HepG2 (cell line): ENCODE measurements around the gene ABCC3. TPM values are rescaled to one million over a fixed set of nuclear protein-coding genes. Genes with fewer than 3 reads are reported as not detected.

ENCODE experiments used
- ELF1 ChIP-seq: sonication (generic); formaldehyde crosslinking; IDR thresholded peaks from 2 replicates; pipeline ENCODE4 v1.4.0; 2020; ENCODE audit warnings: missing genetic modification reagents
- GPN1 ChIP-seq: sonication (generic); formaldehyde crosslinking; IDR thresholded peaks from 2 replicates; pipeline ENCODE4 v1.5.1; 2020; ENCODE audit warnings: missing genetic modification reagents, borderline replicate concordance
- HES4 ChIP-seq: sonication (generic); formaldehyde crosslinking; IDR thresholded peaks from 2 replicates; pipeline ENCODE4 v1.9.0; 2021; ENCODE audit warnings: mild to moderate bottlenecking, missing genetic modification reagents, borderline replicate concordance
- HMG20A ChIP-seq: IDR thresholded peaks from 2 replicates; pipeline ENCODE4 v1.6.1; 2016; ENCODE audit warnings: borderline replicate concordance
- MIER2 ChIP-seq: IDR thresholded peaks from 2 replicates; pipeline ENCODE4 v1.6.1; 2016; ENCODE audit warnings: missing biosample characterization, missing genetic modification reagents
- NFKBIZ ChIP-seq: IDR thresholded peaks from 2 replicates; pipeline ENCODE4 v1.6.1; 2018; ENCODE audit warnings: missing genetic modification reagents, missing compliant biosample characterization
- NONO ChIP-seq, 2 experiments: fragments of 450-650 bp in 1 of 2; sonication (generic) in 1 of 2; formaldehyde crosslinking in 1 of 2; IDR thresholded peaks in 1 of 2; conservative IDR thresholded peaks in 1 of 2; 2 replicates each; pipeline versions ENCODE4 v1.6.1 to v1.8.0; 2017 to 2022; ENCODE audit warnings: mild to moderate bottlenecking in 1 of 2, missing genetic modification reagents in 1 of 2, moderate library complexity in 1 of 2
- PRPF4 ChIP-seq: fragments of 200-400 bp; formaldehyde crosslinking; IDR thresholded peaks from 2 replicates; pipeline ENCODE4 v1.6.1; 2016; ENCODE audit warnings: low read length, low read depth; ENCODE audit not compliant: poor library complexity, severe bottlenecking
- SIN3A ChIP-seq: IDR thresholded peaks from 2 replicates; pipeline ENCODE4 v1.6.1; 2011; ENCODE audit warnings: low read depth, mild to moderate bottlenecking, control low read depth, low read length, borderline replicate concordance
- ZNF335 ChIP-seq: sonication (generic); formaldehyde crosslinking; IDR thresholded peaks from 2 replicates; pipeline ENCODE4 v1.4.0; 2020; ENCODE audit warnings: missing genetic modification reagents
- ZNF451 ChIP-seq: sonication (generic); formaldehyde crosslinking; IDR thresholded peaks from 2 replicates; pipeline ENCODE4 v1.5.0; 2020; ENCODE audit warnings: mild to moderate bottlenecking, missing genetic modification reagents
- ZNF569 ChIP-seq: sonication (generic); formaldehyde crosslinking; IDR thresholded peaks from 2 replicates; pipeline ENCODE4 v1.5.0; 2020; ENCODE audit warnings: mild to moderate bottlenecking, missing genetic modification reagents, moderate library complexity, borderline replicate concordance
- ZNF746 ChIP-seq: sonication (generic); formaldehyde crosslinking; IDR thresholded peaks from 2 replicates; pipeline ENCODE4 v1.8.0; 2022; ENCODE audit warnings: mild to moderate bottlenecking, missing genetic modification reagents
- ZNF781 ChIP-seq: sonication (generic); formaldehyde crosslinking; IDR thresholded peaks from 2 replicates; pipeline ENCODE4 v1.5.1; 2020; ENCODE audit warnings: borderline replicate concordance, mild to moderate bottlenecking, missing genetic modification reagents; ENCODE audit errors: not compliant biosample characterization
- ZNF841 ChIP-seq: sonication (generic); formaldehyde crosslinking; IDR thresholded peaks from 2 replicates; pipeline ENCODE4 v1.8.1; 2023; ENCODE audit warnings: missing genetic modification reagents, borderline replicate concordance
- polyA plus RNA-seq, 8 experiments: library from polyadenylated mRNA; depleted of rRNA in 3 of 8; stranded (reverse) in 7 of 8; unstranded in 1 of 8; fragments of >200 nt; fragmentation: Illumina TruSeq in 4 of 8; extraction: Trizol in 4 of 8; gene quantifications; 2 replicates each; pipeline versions ENCODE4 v1.2.1 to v1.2.3, GENCODE V29; 2011 to 2016; ENCODE audit warnings: low read depth in 4 of 8, missing spikeins in 1 of 8, mixed read lengths in 1 of 8; ENCODE audit not compliant: insufficient read depth in 1 of 8
- total RNA-seq, 5 experiments: library from RNA; depleted of rRNA; stranded (reverse); fragments of >200 nt; fragmentation: Illumina TruSeq; extraction: Trizol; gene quantifications; 2 replicates each; pipeline ENCODE4 v1.2.3, GENCODE V29; 2016; ENCODE audit warnings: low read depth in 1 of 5
- TF ChIP-seq, protein P1 (sequence below): sonication (generic); formaldehyde crosslinking; IDR thresholded peaks from 2 replicates; pipeline ENCODE4 v1.8.1; 2022; ENCODE audit warnings: low read depth, mild to moderate bottlenecking, missing genetic modification reagents
- TF ChIP-seq, protein P2 (sequence below): sonication (generic); formaldehyde crosslinking; IDR thresholded peaks from 2 replicates; pipeline ENCODE4 v1.4.0; 2020; ENCODE audit warnings: missing genetic modification reagents
- TF ChIP-seq, protein P3 (sequence below): fragments of 450-650 bp; IDR thresholded peaks from 2 replicates; pipeline ENCODE4 v1.6.1; 2017; ENCODE audit warnings: mild to moderate bottlenecking
- TF ChIP-seq, protein P4 (sequence below): sonication (generic); formaldehyde crosslinking; IDR thresholded peaks from 2 replicates; pipeline ENCODE4 v1.8.0; 2023; ENCODE audit warnings: mild to moderate bottlenecking, missing genetic modification reagents

ABCC3 gene
- total and polyA plus RNA-seq, 2 of the 13 experiments (the other 11 are each of a cell fraction or from before 2014, with no cell fraction given), result 25.2 to 50.7 TPM

DNA sequence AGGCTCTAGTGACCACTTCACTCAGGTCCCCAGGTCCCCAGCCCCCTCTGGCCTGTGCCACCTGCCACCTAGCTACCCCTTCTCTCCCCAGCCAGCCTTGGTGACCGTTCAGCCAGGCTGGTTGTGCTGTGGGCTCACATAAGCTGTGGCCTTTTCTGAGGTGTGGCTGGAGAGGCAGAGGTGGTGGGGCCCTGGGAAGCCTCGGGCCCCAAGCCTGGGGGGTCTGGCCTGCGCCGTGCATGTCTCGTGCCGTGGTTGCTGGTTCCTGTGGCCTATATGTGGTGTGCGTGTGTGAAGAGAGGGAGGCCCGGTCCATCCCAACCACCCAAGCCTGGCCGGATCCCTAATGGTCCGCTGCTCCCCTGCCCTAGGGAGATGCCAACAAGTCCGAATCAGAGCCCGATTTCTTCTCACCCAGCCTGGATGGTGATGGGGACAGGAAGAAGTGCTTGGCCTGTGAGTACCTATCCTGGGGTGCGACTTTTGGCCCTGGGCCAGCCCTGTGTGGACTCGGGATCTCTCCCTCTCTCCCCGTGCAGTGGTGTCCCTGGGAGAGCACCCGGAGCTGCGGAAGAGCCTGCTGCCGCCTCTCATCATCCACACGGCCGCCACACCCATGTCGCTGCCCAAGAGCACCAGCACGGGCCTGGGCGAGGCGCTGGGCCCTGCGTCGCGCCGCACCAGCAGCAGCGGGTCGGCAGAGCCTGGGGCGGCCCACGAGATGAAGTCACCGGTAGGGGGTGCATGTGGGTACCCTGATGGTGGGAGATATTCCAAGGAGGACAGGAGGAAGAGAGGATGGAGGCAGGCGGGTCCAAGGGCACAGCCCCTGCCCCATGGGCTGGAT lies 38.3 kb upstream of the ABCC3 start (continued):
- TF ChIP-seq, protein P1, sequence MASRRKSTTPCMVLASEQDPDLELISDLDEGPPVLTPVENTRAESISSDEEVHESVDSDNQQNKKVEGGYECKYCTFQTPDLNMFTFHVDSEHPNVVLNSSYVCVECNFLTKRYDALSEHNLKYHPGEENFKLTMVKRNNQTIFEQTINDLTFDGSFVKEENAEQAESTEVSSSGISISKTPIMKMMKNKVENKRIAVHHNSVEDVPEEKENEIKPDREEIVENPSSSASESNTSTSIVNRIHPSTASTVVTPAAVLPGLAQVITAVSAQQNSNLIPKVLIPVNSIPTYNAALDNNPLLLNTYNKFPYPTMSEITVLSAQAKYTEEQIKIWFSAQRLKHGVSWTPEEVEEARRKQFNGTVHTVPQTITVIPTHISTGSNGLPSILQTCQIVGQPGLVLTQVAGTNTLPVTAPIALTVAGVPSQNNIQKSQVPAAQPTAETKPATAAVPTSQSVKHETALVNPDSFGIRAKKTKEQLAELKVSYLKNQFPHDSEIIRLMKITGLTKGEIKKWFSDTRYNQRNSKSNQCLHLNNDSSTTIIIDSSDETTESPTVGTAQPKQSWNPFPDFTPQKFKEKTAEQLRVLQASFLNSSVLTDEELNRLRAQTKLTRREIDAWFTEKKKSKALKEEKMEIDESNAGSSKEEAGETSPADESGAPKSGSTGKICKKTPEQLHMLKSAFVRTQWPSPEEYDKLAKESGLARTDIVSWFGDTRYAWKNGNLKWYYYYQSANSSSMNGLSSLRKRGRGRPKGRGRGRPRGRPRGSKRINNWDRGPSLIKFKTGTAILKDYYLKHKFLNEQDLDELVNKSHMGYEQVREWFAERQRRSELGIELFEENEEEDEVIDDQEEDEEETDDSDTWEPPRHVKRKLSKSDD (CRISPR knock-in tag), result no peak
- TF ChIP-seq ZNF335 (CRISPR knock-in tag) (no peak), GPN1 (CRISPR knock-in tag) (no peak), ZNF841 (CRISPR knock-in tag) (no peak), PRPF4 (no peak), NFKBIZ (CRISPR knock-in tag) (no peak), HMG20A (CRISPR knock-in tag) (no peak), ZNF746 (CRISPR knock-in tag) (no peak), SIN3A (no peak), HES4 (CRISPR knock-in tag) (no peak), ZNF781 (CRISPR knock-in tag) (no peak), ELF1 (CRISPR knock-in tag) (no peak), ZNF569 (CRISPR knock-in tag) (no peak), ZNF451 (CRISPR knock-in tag) (no peak), NONO (IDR thresholded peaks at IDR 0.05) (no peak), NONO (CRISPR knock-in tag; conservative IDR thresholded peaks at IDR 0.05) (no peak), MIER2 (CRISPR knock-in tag) (no peak)
- TF ChIP-seq, protein P2, sequence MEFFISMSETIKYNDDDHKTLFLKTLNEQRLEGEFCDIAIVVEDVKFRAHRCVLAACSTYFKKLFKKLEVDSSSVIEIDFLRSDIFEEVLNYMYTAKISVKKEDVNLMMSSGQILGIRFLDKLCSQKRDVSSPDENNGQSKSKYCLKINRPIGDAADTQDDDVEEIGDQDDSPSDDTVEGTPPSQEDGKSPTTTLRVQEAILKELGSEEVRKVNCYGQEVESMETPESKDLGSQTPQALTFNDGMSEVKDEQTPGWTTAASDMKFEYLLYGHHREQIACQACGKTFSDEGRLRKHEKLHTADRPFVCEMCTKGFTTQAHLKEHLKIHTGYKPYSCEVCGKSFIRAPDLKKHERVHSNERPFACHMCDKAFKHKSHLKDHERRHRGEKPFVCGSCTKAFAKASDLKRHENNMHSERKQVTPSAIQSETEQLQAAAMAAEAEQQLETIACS, result no peak
- TF ChIP-seq, protein P3, sequence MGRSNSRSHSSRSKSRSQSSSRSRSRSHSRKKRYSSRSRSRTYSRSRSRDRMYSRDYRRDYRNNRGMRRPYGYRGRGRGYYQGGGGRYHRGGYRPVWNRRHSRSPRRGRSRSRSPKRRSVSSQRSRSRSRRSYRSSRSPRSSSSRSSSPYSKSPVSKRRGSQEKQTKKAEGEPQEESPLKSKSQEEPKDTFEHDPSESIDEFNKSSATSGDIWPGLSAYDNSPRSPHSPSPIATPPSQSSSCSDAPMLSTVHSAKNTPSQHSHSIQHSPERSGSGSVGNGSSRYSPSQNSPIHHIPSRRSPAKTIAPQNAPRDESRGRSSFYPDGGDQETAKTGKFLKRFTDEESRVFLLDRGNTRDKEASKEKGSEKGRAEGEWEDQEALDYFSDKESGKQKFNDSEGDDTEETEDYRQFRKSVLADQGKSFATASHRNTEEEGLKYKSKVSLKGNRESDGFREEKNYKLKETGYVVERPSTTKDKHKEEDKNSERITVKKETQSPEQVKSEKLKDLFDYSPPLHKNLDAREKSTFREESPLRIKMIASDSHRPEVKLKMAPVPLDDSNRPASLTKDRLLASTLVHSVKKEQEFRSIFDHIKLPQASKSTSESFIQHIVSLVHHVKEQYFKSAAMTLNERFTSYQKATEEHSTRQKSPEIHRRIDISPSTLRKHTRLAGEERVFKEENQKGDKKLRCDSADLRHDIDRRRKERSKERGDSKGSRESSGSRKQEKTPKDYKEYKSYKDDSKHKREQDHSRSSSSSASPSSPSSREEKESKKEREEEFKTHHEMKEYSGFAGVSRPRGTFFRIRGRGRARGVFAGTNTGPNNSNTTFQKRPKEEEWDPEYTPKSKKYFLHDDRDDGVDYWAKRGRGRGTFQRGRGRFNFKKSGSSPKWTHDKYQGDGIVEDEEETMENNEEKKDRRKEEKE, result no peak
- TF ChIP-seq, protein P4, sequence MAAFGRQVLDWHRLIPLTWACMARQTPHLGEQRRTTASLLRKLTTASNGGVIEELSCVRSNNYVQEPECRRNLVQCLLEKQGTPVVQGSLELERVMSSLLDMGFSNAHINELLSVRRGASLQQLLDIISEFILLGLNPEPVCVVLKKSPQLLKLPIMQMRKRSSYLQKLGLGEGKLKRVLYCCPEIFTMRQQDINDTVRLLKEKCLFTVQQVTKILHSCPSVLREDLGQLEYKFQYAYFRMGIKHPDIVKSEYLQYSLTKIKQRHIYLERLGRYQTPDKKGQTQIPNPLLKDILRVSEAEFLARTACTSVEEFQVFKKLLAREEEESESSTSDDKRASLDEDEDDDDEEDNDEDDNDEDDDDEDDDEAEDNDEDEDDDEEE (CRISPR knock-in tag), result no peak
